Type B pancreatic cell (in vitro differentiated cells): ENCODE data around the gene GPC5. TPM values are rescaled to one million over a fixed set of nuclear protein-coding genes. Genes with fewer than 3 reads are reported as not detected.

ENCODE experiments used
- DNase-seq: peaks from one replicate; pipeline ENCODE4 v3.0.0; 2021; ENCODE audit warnings: mixed read lengths; ENCODE audit not compliant: unreplicated experiment; ENCODE audit errors: extremely low spot score
- H3K27ac Mint-ChIP-seq: 2 replicates; pipeline ENCODE4 v1.8.0; 2021; ENCODE audit warnings: mild to moderate bottlenecking, mixed read lengths
- H3K27me3 Mint-ChIP-seq: 2 replicates; pipeline ENCODE4 v1.8.0; 2021; ENCODE audit warnings: mixed read lengths
- H3K36me3 Mint-ChIP-seq: 2 replicates; pipeline ENCODE4 v1.8.0; 2021; ENCODE audit warnings: mixed read lengths
- H3K4me1 Mint-ChIP-seq: one replicate; pipeline ENCODE4 v1.8.0; 2021; ENCODE audit warnings: mixed read lengths; ENCODE audit not compliant: unreplicated experiment
- H3K4me3 Mint-ChIP-seq: 2 replicates; pipeline ENCODE4 v1.8.0; 2021; ENCODE audit warnings: mild to moderate bottlenecking, mixed read lengths
- H3K9me3 Mint-ChIP-seq: 2 replicates; pipeline ENCODE4 v1.8.0; 2021; ENCODE audit warnings: mixed read lengths
- total RNA-seq: library from RNA; stranded (reverse); gene quantifications from 2 replicates; pipeline ENCODE4 v1.2.1, GENCODE V29; 2021; ENCODE audit warnings: low replicate concordance
- TF ChIP-seq, protein P1 (sequence below): fragments of 200-600 bp; sonication (generic); conservative IDR thresholded peaks from 2 replicates; pipeline ENCODE4 v1.5.0; 2021; ENCODE audit warnings: antibody characterized with exemption, mild to moderate bottlenecking

GPC5 gene
- total RNA-seq, 1 donor from 2014 or later = 2.8 TPM

DNA sequence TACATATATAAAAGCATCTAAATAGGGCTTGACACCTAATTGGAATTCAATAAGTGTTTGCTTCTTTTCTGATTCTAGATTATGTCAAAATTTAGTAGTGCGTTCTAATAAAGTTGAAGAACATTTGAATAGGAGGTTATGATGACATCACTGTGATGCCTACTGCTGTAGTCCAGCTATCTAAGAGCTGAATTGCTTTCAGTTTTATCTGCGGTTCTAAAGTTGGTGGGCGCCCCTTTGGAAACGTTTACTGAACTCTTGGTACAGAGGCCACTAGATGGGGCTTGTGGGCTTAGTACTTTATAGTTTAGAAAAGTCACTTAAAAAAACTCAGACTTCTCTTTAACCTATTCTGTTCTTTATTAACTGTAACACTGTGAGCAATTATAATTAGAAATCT, 776.9 kb downstream of the GPC5 start:
- no peak for DNase-seq
- Mint-ChIP-seq H3K4me1 (no peaks in the 10 kb centered on the region), H3K27me3 (no peaks in the 10 kb centered on the region), H3K4me3 (no peak overlapping the region), H3K27ac (no peak overlapping the region), H3K36me3 (no peaks in the 10 kb centered on the region), H3K9me3 (no peaks in the 10 kb centered on the region)
- TF ChIP-seq, protein P1, sequence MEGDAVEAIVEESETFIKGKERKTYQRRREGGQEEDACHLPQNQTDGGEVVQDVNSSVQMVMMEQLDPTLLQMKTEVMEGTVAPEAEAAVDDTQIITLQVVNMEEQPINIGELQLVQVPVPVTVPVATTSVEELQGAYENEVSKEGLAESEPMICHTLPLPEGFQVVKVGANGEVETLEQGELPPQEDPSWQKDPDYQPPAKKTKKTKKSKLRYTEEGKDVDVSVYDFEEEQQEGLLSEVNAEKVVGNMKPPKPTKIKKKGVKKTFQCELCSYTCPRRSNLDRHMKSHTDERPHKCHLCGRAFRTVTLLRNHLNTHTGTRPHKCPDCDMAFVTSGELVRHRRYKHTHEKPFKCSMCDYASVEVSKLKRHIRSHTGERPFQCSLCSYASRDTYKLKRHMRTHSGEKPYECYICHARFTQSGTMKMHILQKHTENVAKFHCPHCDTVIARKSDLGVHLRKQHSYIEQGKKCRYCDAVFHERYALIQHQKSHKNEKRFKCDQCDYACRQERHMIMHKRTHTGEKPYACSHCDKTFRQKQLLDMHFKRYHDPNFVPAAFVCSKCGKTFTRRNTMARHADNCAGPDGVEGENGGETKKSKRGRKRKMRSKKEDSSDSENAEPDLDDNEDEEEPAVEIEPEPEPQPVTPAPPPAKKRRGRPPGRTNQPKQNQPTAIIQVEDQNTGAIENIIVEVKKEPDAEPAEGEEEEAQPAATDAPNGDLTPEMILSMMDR = peak; percentile 69

DNA sequence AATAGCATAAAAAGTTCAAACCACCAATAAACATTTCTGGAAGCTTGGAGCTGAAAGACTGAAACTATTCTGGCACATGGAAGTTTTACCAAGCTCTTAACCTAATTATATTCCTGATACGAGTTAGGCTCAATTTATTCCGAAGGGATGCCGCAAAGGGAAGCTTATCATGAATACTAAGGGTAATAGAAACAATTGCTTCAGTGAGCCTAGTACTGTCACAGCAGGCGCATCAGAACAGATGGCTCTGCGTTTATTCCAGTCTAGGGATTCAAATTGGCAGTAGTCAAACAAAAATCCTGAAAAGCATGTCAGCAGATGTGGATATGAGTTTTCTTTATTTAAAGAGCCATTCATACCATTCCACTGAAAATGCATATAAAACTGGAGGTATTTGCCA, 779.5 kb downstream of the GPC5 start:
- Mint-ChIP-seq H3K36me3 (no peaks in the 10 kb centered on the region), H3K27ac (no peak overlapping the region), H3K9me3 (no peaks in the 10 kb centered on the region), H3K4me3 (no peak overlapping the region), H3K4me1 (no peaks in the 10 kb centered on the region), H3K27me3 (no peaks in the 10 kb centered on the region)
- DNase-seq = no peak
- TF ChIP-seq, protein P1 = no peak

DNA sequence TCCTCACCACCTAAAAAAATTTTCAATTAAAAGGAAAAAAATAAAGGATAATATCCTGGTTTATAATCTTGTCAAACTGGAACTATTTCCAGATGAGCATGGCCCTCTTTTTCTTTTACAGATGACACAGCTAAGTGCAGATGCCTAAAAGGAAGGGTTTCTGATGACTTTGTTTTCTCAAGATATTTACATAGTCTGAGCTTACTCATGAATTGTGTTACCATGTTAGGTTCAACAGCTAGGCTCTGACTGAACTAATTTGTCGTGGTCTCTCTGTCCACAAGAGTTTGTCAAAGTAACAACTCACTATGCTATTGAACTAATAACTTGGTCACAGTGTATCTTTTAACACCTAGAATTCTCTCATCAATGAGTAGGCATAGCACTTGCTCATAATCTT, 780.8 kb downstream of the GPC5 start:
- H3K27me3 Mint-ChIP-seq = no peaks in the 10 kb centered on the region
- no peaks in the 10 kb centered on the region for H3K36me3 Mint-ChIP-seq
- no peak for DNase-seq
- no peak overlapping the region for H3K4me3 Mint-ChIP-seq
- TF ChIP-seq, protein P1 = no peak
- H3K9me3 Mint-ChIP-seq = no peaks in the 10 kb centered on the region
- H3K4me1 Mint-ChIP-seq = no peaks in the 10 kb centered on the region
- H3K27ac Mint-ChIP-seq = no peak overlapping the region

DNA sequence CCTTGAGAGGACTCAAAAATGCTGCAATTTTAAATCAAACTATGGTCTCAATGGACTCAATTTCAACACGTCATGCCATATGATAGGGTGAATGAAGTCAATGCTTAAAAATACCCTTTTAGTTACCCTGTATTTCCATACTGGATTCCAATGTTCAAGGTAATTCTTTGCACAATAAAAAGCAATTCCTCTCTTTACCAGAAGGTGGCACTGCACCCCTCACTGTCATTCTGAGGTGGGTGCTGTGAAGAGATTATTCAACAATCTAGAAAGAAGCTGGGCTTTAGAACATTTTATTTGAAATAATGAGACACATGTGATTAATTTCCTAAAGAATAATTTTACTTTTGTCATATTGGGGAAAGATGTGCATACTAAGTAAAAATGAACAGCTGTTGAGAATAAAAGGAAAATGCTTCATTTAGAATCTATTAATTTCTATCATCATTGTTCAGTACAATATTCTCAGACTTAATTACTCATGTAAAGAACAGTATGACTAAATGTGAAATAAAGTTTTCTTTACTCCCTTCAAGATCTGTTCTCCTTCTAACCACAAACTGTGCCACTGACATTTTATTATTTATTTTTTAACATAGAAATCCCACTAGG, 789.1 kb downstream of the GPC5 start:
- H3K4me1 Mint-ChIP-seq = peaks cover 4% of the 10 kb centered on the region
- peaks cover 7% of the 10 kb centered on the region for H3K9me3 Mint-ChIP-seq
- TF ChIP-seq, protein P1 = peak; percentile 95
- H3K36me3 Mint-ChIP-seq = no peaks in the 10 kb centered on the region
- no peak for DNase-seq
- no peak overlapping the region for H3K4me3 Mint-ChIP-seq
- H3K27me3 Mint-ChIP-seq = no peaks in the 10 kb centered on the region
- H3K27ac Mint-ChIP-seq = no peak overlapping the region

DNA sequence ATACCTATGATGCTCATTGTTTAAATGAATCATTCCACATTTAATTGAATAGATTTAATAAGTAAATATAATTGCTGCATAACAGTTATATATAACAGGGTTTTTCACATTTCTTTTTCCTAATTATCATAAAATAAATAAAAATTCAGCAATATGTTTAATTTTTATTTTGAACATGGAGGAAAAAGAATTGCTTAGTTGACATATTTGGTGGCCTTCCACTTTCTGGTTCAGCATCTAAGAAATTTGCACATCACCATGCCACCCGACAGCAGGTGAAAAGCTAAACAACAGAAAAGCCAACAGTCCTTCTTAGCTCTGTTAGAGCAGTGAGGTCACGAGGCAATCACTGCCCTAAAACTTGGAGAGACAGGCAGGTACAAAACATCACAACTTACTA, 790.2 kb downstream of the GPC5 start:
- no peak overlapping the region for H3K4me3 Mint-ChIP-seq
- H3K36me3 Mint-ChIP-seq = no peaks in the 10 kb centered on the region

More for the DNA sequence above, 790.2 kb downstream of the GPC5 start:
- H3K4me1 Mint-ChIP-seq = peaks cover 4% of the 10 kb centered on the region
- peaks cover 7% of the 10 kb centered on the region for H3K9me3 Mint-ChIP-seq
- no peak for DNase-seq
- no peak overlapping the region for H3K27ac Mint-ChIP-seq
- TF ChIP-seq, protein P1 = no peak
- H3K27me3 Mint-ChIP-seq = no peaks in the 10 kb centered on the region
